IMR-90 (cell line): Measurements from ENCODE around the gene GSN. TPM values are rescaled to one million over a fixed set of nuclear protein-coding genes. Genes with fewer than 3 reads are reported as not detected.

Experiments used
- ATAC-seq: fragments of 200-7000 bp; cut with Tn5 transposase; 2 replicates; pipeline ENCODE4 v1.9.1; 2020; ENCODE audit warnings: low read depth, mild to moderate bottlenecking, moderate library complexity
- BruUV-seq: library from RNA; stranded (reverse); fragments of 400-500 nt; replicated peaks from 2 replicates; lab custom pipeline; 2021; lab: Mats Ljungman, UMichigan
- CTCF ChIA-PET: fragments of 300-600 bp; formaldehyde crosslinking; extraction: SDS; loops from one replicate; lab custom pipeline; 2021; ENCODE audit warnings: antibody characterized with exemption; lab: Yijun Ruan, JAX
- POLR2A ChIA-PET: fragments of 300-600 bp; sonication (Branson Sonifier 250); formaldehyde crosslinking; loops from one replicate; lab custom pipeline; 2022; ENCODE audit warnings: antibody characterized with exemption; ENCODE audit not compliant: unreplicated experiment; lab: Charles Lee
- DNase-seq: peaks from one replicate; pipeline ENCODE4 v3.0.0; 2013
- H2AFZ ChIP-seq: replicated peaks from 2 replicates; pipeline ENCODE3; 2013; ENCODE audit warnings: low read length, mild to moderate bottlenecking; ENCODE audit not compliant: poor library complexity
- H2AK5ac ChIP-seq: 2 replicates; pipeline ENCODE4 v1.6.1; 2013; ENCODE audit warnings: low read depth, low read length, inconsistent platforms
- H2AK9ac ChIP-seq: replicated peaks from 2 replicates; pipeline ENCODE3; 2013; ENCODE audit warnings: mild to moderate bottlenecking, low read depth, low read length, moderate library complexity; ENCODE audit not compliant: poor library complexity
- H2BK120ac ChIP-seq: 2 replicates; pipeline ENCODE4 v1.6.1; 2013; ENCODE audit warnings: low read depth, low read length, inconsistent platforms
- H2BK15ac ChIP-seq: 3 replicates; pipeline ENCODE4 v1.6.1; 2013; ENCODE audit warnings: low read depth, low read length, inconsistent platforms
- H2BK20ac ChIP-seq: 2 replicates; pipeline ENCODE4 v1.6.1; 2013; ENCODE audit warnings: low read depth, mild to moderate bottlenecking, inconsistent platforms, low read length, moderate library complexity
- H2BK5ac ChIP-seq: 2 replicates; pipeline ENCODE4 v1.6.1; 2013; ENCODE audit warnings: mild to moderate bottlenecking, low read depth, low read length, inconsistent platforms; ENCODE audit not compliant: poor library complexity, severe bottlenecking
- H3K14ac ChIP-seq: replicated peaks from 2 replicates; pipeline ENCODE4 v1.6.1; 2013; ENCODE audit warnings: low read depth, low read length, inconsistent platforms
- H3K18ac ChIP-seq: 2 replicates; pipeline ENCODE4 v1.6.1; 2013; ENCODE audit warnings: low read depth, low read length, control low read depth
- H3K23ac ChIP-seq: 2 replicates; pipeline ENCODE4 v1.6.1; 2013; ENCODE audit warnings: low read depth, low read length, inconsistent platforms
- H3K27ac ChIP-seq: 2 replicates; pipeline ENCODE4 v1.5.1; 2013; ENCODE audit warnings: mild to moderate bottlenecking, control low read depth, low read length; ENCODE audit not compliant: insufficient read depth
- H3K27me3 ChIP-seq: 2 replicates; pipeline ENCODE4 v1.6.1; 2013; ENCODE audit warnings: low read length; ENCODE audit not compliant: control insufficient read depth, insufficient read depth
- H3K36me3 ChIP-seq: 2 replicates; pipeline ENCODE4 v1.6.1; 2013; ENCODE audit warnings: low read length, mixed read lengths; ENCODE audit not compliant: control insufficient read depth, insufficient read depth
- H3K4ac ChIP-seq: 2 replicates; pipeline ENCODE4 v1.6.1; 2013; ENCODE audit warnings: low read depth, low read length, inconsistent platforms
- H3K4me1 ChIP-seq: 2 replicates; pipeline ENCODE4 v1.6.1; 2013; ENCODE audit warnings: low read length, mixed read lengths; ENCODE audit not compliant: control insufficient read depth, insufficient read depth
- H3K4me2 ChIP-seq: 2 replicates; pipeline ENCODE4 v1.6.1; 2013; ENCODE audit warnings: low read depth, mild to moderate bottlenecking, control low read depth, low read length, moderate library complexity
- H3K4me3 ChIP-seq: 2 replicates; pipeline ENCODE4 v1.5.1; 2013; ENCODE audit warnings: low read depth, mild to moderate bottlenecking, control low read depth, low read length, moderate library complexity; ENCODE audit not compliant: insufficient read depth
- H3K56ac ChIP-seq: 2 replicates; pipeline ENCODE4 v1.6.1; 2013; ENCODE audit warnings: low read length, inconsistent platforms; ENCODE audit not compliant: insufficient read depth; ENCODE audit errors: extremely low read depth
- H3K79me1 ChIP-seq, 2 experiments: 2 replicates each; pipeline ENCODE4 v1.6.1; 2013; ENCODE audit warnings: low read length in 2 of 2, inconsistent platforms in 1 of 2, low read depth in 1 of 2
- H3K9ac ChIP-seq: 2 replicates; pipeline ENCODE4 v1.6.1; 2013; ENCODE audit warnings: low read depth, low read length, control low read depth
- H3K9me1 ChIP-seq: 2 replicates; pipeline ENCODE4 v1.6.1; 2013; ENCODE audit warnings: low read length, inconsistent platforms; ENCODE audit not compliant: insufficient read depth
- H3K9me3 ChIP-seq: 2 replicates; pipeline ENCODE4 v1.6.1; 2013; ENCODE audit warnings: low read length; ENCODE audit not compliant: control insufficient read depth, insufficient read depth
- H4K20me1 ChIP-seq: 2 replicates; pipeline ENCODE4 v1.6.1; 2013; ENCODE audit warnings: low read length, inconsistent platforms; ENCODE audit not compliant: insufficient read depth
- H4K5ac ChIP-seq: 2 replicates; pipeline ENCODE4 v1.6.1; 2013; ENCODE audit warnings: mild to moderate bottlenecking, low read depth, low read length, control low read depth
- H4K8ac ChIP-seq, 2 experiments: 2 replicates each; pipeline ENCODE4 v1.6.1; 2013; ENCODE audit warnings: low read depth in 2 of 2, low read length in 2 of 2, control low read depth in 1 of 2, inconsistent platforms in 1 of 2
- H4K91ac ChIP-seq: 2 replicates; pipeline ENCODE4 v1.6.1; 2013; ENCODE audit warnings: low read depth, low read length, inconsistent platforms; ENCODE audit not compliant: insufficient read depth
- MAZ ChIP-seq: IDR thresholded peaks from 2 replicates; pipeline ENCODE4 v1.6.1; 2012; ENCODE audit warnings: low read depth, mild to moderate bottlenecking, low read length, improper control_type of control experiment, moderate library complexity, borderline replicate concordance
- WGBS, 2 experiments: methylation state at CpG; one replicate each; pipeline versions ENCODE4 v1.1.5 to v1.1.7; 2013; ENCODE audit warnings: missing lambda C conversion rate in 2 of 2; ENCODE audit not compliant: insufficient read length in 1 of 2; ENCODE audit errors: extremely low coverage in 2 of 2; 5-methylcytosine and 5-hydroxymethylcytosine counted together
- dilution Hi-C: fragments of 300-500 bp; cut with HindIII; formaldehyde crosslinking; loops from one replicate; pipeline ENCODE4 v1.14.3; 2018; ENCODE audit warnings: low sequenced_read_pairs; ENCODE audit not compliant: unreplicated experiment
- in situ Hi-C: fragments of 300-500 bp; cut with MboI; formaldehyde crosslinking; loops from 3 replicates; pipeline ENCODE4 v1.14.3; 2019; ENCODE audit warnings: low sequenced_read_pairs, inconsistent platforms, mixed read lengths
- intact Hi-C: fragments of 100-400 bp; cut with micrococcal nuclease; formaldehyde crosslinking; loops from 2 replicates; pipeline ENCODE4 v1.10.0; 2022
- polyA plus RNA-seq, 3 experiments: library from polyadenylated mRNA; depleted of rRNA; stranded (reverse); fragments of >200 nt; gene quantifications; 2 replicates each; pipeline ENCODE4 v1.2.3, GENCODE V29; 2012; ENCODE audit warnings: low replicate concordance in 1 of 3
- total RNA-seq: library from RNA; depleted of rRNA; stranded (reverse); fragments of >200 nt; gene quantifications from 2 replicates; pipeline ENCODE4 v1.2.3, GENCODE V29; 2012

The GSN gene
- total and polyA plus RNA-seq, 2 of the 4 experiments (the other 2 are of a cell fraction): 495 to 547 TPM

GRCh38 chr9:121339437-121339836 is 71.5 kb downstream of the GSN start:
- no peak overlapping the region for H3K18ac ChIP-seq
- H3K56ac ChIP-seq: no peak overlapping the region
- H4K91ac ChIP-seq: no peak overlapping the region
- BruUV-seq: no TSS peak
- H3K79me1 ChIP-seq: peaks cover 21 to 49% of the 10 kb centered on the region in 2 experiments
- ChIA-PET CTCF (no interaction called here), POLR2A (interaction anchor here (0.5 to 1.2 kb wide), 2 partner anchors 9 to 19 kb away, joined by 3 read pairs; no protein-coding TSS in a partner anchor)
- in situ Hi-C loops (no loop called here), intact Hi-C loops (no loop called here), dilution Hi-C loops (no loop called here)
- no peak overlapping the region for H3K4me2 ChIP-seq
- H2AK5ac ChIP-seq: no peak overlapping the region
- TF ChIP-seq MAZ: no peak
- peaks cover 48% of the 10 kb centered on the region for H3K36me3 ChIP-seq
- no peak overlapping the region for H3K23ac ChIP-seq
- no peak overlapping the region for H2AFZ ChIP-seq
- H2BK120ac ChIP-seq: no peak overlapping the region
- H3K4me1 ChIP-seq: peaks cover 8% of the 10 kb centered on the region
- H2AK9ac ChIP-seq: no peak overlapping the region
- ATAC-seq (no peak), DNase-seq (no peak)
- no peak overlapping the region for H2BK20ac ChIP-seq
- H3K9ac ChIP-seq: no peak overlapping the region
- no peak overlapping the region for H2BK15ac ChIP-seq
- no peak overlapping the region for H2BK5ac ChIP-seq
- H3K9me1 ChIP-seq: no peaks in the 10 kb centered on the region; the same call in 1 of the 2 replicates
- H4K20me1 ChIP-seq: no peaks in the 10 kb centered on the region
- no peak overlapping the region for H3K27ac ChIP-seq
- no peaks in the 10 kb centered on the region for H3K27me3 ChIP-seq
- no peak overlapping the region for H4K5ac ChIP-seq
- no peak overlapping the region for H3K14ac ChIP-seq
- no peaks in the 10 kb centered on the region for H3K9me3 ChIP-seq
- H4K8ac ChIP-seq: no peak overlapping the region
- no peak overlapping the region for H3K4ac ChIP-seq
- WGBS, 2 experiments: no CpG with 5 or more reads among the region's 2 CpGs
- no peak overlapping the region for H3K4me3 ChIP-seq
